GM23248 (cell line): ENCODE measurements around the gene WDR64. TPM values are rescaled to one million over a fixed set of nuclear protein-coding genes. Genes with fewer than 3 reads are reported as not detected.

ENCODE experiments used
- DNase-seq: peaks from one replicate; pipeline ENCODE4 v3.0.0-alpha.2; 2015
- H2AFZ ChIP-seq: fragments of 200-600 bp; sonication (generic); 2 replicates; pipeline ENCODE4 v1.6.1; 2016; ENCODE audit warnings: antibody characterized with exemption
- H3F3A ChIP-seq: fragments of 200-600 bp; sonication (generic); 2 replicates; pipeline ENCODE4 v1.6.1; 2016; ENCODE audit warnings: mild to moderate bottlenecking, antibody characterized with exemption, mixed run types; ENCODE audit not compliant: insufficient read depth
- H3K27ac ChIP-seq: fragments of 200-600 bp; sonication (generic); 2 replicates; pipeline ENCODE4 v1.5.1; 2016; ENCODE audit warnings: mild to moderate bottlenecking
- H3K27me3 ChIP-seq: fragments of 200-600 bp; sonication (generic); replicated peaks from 2 replicates; pipeline ENCODE4 v1.6.1; 2016; ENCODE audit warnings: mild to moderate bottlenecking; ENCODE audit not compliant: insufficient read depth
- H3K36me3 ChIP-seq: fragments of 200-600 bp; sonication (generic); 2 replicates; pipeline ENCODE4 v1.6.1; 2016; ENCODE audit warnings: low read depth, mild to moderate bottlenecking
- H3K4me1 ChIP-seq: fragments of 200-600 bp; sonication (generic); 2 replicates; pipeline ENCODE4 v1.6.1; 2016; ENCODE audit warnings: mild to moderate bottlenecking; ENCODE audit not compliant: insufficient read depth
- H3K4me2 ChIP-seq: fragments of 200-600 bp; sonication (generic); one replicate; pipeline ENCODE4 v1.6.1; 2016; ENCODE audit warnings: mild to moderate bottlenecking; ENCODE audit not compliant: unreplicated experiment
- H3K4me3 ChIP-seq: fragments of 200-600 bp; sonication (generic); 2 replicates; pipeline ENCODE4 v1.5.1; 2016; ENCODE audit warnings: mild to moderate bottlenecking
- H3K79me2 ChIP-seq: fragments of 200-600 bp; sonication (generic); 2 replicates; pipeline ENCODE4 v1.6.1; 2016; ENCODE audit warnings: mild to moderate bottlenecking; ENCODE audit not compliant: insufficient read depth
- H3K9ac ChIP-seq: fragments of 200-600 bp; sonication (generic); 2 replicates; pipeline ENCODE4 v1.6.1; 2016; ENCODE audit warnings: mild to moderate bottlenecking
- H3K9me2 ChIP-seq: fragments of 200-600 bp; sonication (generic); 2 replicates; pipeline ENCODE4 v1.6.1; 2016; ENCODE audit warnings: mixed run types, mild to moderate bottlenecking, moderate library complexity; ENCODE audit not compliant: insufficient read depth
- H3K9me3 ChIP-seq: fragments of 200-600 bp; sonication (generic); one replicate; pipeline ENCODE4 v1.6.1; 2017; ENCODE audit warnings: low read depth
- H4K20me1 ChIP-seq: fragments of 200-600 bp; sonication (generic); 2 replicates; pipeline ENCODE4 v1.6.0; 2016; ENCODE audit not compliant: insufficient read depth
- EZH2 ChIP-seq: fragments of 200-600 bp; sonication (generic); IDR thresholded peaks from 2 replicates; pipeline ENCODE4 v1.6.1; 2018; ENCODE audit warnings: antibody characterized with exemption, mild to moderate bottlenecking; ENCODE audit not compliant: insufficient read depth, poor library complexity, severe bottlenecking
- EZH2phosphoT487 ChIP-seq: fragments of 200-600 bp; sonication (generic); IDR thresholded peaks from 2 replicates; pipeline ENCODE4 v1.6.1; 2018; ENCODE audit warnings: antibody characterized with exemption, moderate library complexity, mild to moderate bottlenecking, low read depth; ENCODE audit not compliant: insufficient read depth
- WGBS, 2 experiments: methylation state at CpG; one replicate each; pipeline ENCODE4 v1.1.6; 2015 to 2017; ENCODE audit warnings: low lambda C conversion rate in 2 of 2, low coverage in 1 of 2; ENCODE audit errors: missing lambda C conversion rate in 2 of 2; 5-methylcytosine and 5-hydroxymethylcytosine counted together
- in situ Hi-C: fragments of 300-500 bp; cut with MboI; formaldehyde crosslinking; loops from 2 replicates; pipeline ENCODE4 v1.15.0; 2020
- polyA plus RNA-seq: library from polyadenylated mRNA; unstranded; fragments of >200 nt; fragmentation: Nextera tagmentation; extraction: Ambion mirVana; gene quantifications from 2 replicates; pipeline ENCODE4 v1.2.1, GENCODE V29; 2016
- total RNA-seq: library from RNA; depleted of rRNA; stranded (reverse); fragments of >200 nt; shearing (Covaris generic); gene quantifications from 2 replicates; pipeline ENCODE4 v1.2.3, GENCODE V29; 2014

The WDR64 gene
- total and polyA plus RNA-seq, 2 experiments from 2014 or later: not detected

DNA sequence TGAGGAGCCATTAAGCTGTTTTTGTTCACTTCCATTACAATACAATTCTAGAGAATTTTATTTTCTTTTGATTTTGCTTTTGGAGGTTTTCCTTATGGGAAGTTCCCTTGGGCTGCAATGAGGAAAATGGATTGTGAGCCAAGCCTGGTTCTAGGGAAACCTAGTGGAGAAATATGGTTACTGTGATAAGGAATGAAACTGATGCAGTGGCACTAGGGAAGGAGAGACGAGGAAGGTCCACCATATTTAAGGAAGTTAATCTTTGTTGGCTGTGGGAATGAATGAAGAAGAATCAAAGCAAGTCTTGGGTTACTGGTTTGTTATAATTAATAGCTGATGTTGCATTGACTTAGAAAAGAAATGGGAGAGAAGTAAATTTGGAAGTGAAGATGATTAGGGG, 40.3 kb upstream of the WDR64 start:
- Histone ChIP-seq H3K4me3 (no peak overlapping the region), H3K27ac (no peak overlapping the region), H3K9me2 (no peaks in the 10 kb centered on the region), H3K27me3 (no peaks in the 10 kb centered on the region), H3K9ac (no peak overlapping the region; the same call in 1 of the 2 replicates), H3F3A (peaks cover 9% of the 10 kb centered on the region; the same call in 1 of the 2 replicates), H2AFZ (peak overlapping the region; percentile 74; the same call in 1 of the 2 replicates), H4K20me1 (no peaks in the 10 kb centered on the region), H3K4me2 (peak overlapping the region; percentile 56), H3K9me3 (no peaks in the 10 kb centered on the region), H3K36me3 (no peaks in the 10 kb centered on the region), H3K4me1 (peaks cover 20% of the 10 kb centered on the region), H3K79me2 (no peaks in the 10 kb centered on the region)
- TF ChIP-seq EZH2: no peak
- no peak for TF ChIP-seq EZH2phosphoT487
- 94 to 95% methylated on average over 1 of the region's 1 CpG for WGBS, 2 experiments
- no peak for DNase-seq
- in situ Hi-C loops: loop anchor here (10.0 to 25.0 kb wide), 2 partner anchors 223 to 376 kb away; partner anchors contain the start of gene MAP1LC3C

DNA sequence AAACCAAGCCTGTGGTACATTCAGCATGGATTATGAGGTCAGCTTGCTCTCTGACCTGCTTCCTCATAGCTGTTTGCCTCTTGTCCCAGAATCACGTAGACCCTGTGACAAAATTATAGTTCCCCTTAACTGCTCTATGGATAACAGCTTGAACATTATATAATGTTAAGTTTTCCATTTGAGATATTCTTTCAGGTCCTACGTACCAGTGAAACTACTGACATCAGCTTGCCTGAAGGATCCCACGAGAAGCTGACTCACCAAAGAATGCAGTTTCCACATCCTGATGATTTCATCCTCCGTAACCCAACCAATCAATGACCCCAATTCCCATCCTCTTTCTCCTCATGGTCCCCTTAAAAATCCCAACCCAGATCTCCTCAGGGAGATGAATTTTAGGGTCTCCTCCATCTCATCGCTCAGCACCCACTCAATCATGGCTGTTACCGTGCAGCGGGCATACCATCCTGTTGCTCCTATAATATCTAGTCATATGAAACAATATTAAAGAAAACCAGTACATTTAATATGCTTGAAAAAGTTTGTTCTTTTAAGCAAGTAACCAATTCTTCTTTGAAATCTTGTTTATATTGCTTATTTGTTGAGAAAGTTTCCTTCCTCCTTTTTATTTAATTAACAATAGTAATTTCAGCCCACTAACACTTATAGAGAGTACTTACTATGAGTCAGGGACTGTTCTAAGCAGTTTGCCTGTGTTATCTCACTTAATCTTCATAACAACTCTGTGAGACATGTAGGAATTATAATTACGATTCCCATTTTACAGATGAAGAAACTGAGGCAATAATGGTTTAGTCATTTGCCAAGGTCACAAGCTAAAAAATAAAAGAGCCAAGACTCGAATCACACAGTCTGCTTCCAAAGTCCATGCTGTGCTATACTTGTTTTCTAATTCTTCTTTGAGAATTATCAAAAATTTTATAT, 39.3 kb upstream of the WDR64 start:
- in situ Hi-C loops: loop anchor here (10.0 to 25.0 kb wide), 2 partner anchors 222 to 374 kb away; partner anchors contain the start of gene MAP1LC3C
- H3K9ac ChIP-seq: peak overlapping the region; percentile 57
- WGBS, 2 experiments: 39 to 41% methylated on average over 9 of the region's 9 CpGs
- H3K4me1 ChIP-seq: peaks cover 20% of the 10 kb centered on the region
- H3K27ac ChIP-seq: peak overlapping the region; percentile 60
- H3F3A ChIP-seq: peaks cover 9% of the 10 kb centered on the region; the same call in 1 of the 2 replicates
- TF ChIP-seq EZH2 (no peak), EZH2phosphoT487 (no peak)
- no peaks in the 10 kb centered on the region for H3K9me3 ChIP-seq
- peak overlapping the region; percentile 74 for H2AFZ ChIP-seq
- no peaks in the 10 kb centered on the region for H3K79me2 ChIP-seq
- H3K4me2 ChIP-seq: peak overlapping the region; percentile 56
- no peaks in the 10 kb centered on the region for H3K36me3 ChIP-seq
- peak; percentile 90 for DNase-seq
- no peaks in the 10 kb centered on the region for H3K27me3 ChIP-seq
- no peaks in the 10 kb centered on the region for H4K20me1 ChIP-seq
- H3K9me2 ChIP-seq: no peaks in the 10 kb centered on the region
- peak overlapping the region; percentile 23; the same call in 1 of the 2 replicates for H3K4me3 ChIP-seq

DNA sequence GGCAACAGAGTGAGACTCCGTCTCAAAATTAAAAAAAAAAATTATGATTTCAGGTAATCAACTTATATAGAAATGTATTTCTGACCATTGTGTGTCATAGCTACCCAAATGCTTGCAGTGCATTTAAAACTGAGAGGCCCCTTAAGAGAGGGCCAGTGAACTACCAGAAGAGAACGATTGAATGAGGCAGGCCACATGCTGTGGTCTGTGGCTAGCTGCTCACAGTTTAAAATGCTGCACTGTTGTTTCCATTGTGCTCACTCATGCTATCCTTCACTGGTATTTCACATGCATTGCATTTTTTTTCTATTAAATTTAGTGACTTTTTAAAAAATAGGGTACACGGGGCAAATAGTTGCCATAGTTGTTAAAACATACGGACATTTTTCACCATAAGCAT, 37.9 kb upstream of the WDR64 start:
- 78 to 84% methylated on average over 4 of the region's 4 CpGs for WGBS, 2 experiments
- H3K9ac ChIP-seq: no peak overlapping the region
- no peaks in the 10 kb centered on the region for H3K9me2 ChIP-seq
- TF ChIP-seq EZH2: no peak
- TF ChIP-seq EZH2phosphoT487: no peak
- in situ Hi-C loops: loop anchor here (10.0 to 25.0 kb wide), 2 partner anchors 221 to 373 kb away; partner anchors contain the start of gene MAP1LC3C
- no peaks in the 10 kb centered on the region for H3K9me3 ChIP-seq
- peaks cover 3% of the 10 kb centered on the region; the same call in 1 of the 2 replicates for H3F3A ChIP-seq
- no peaks in the 10 kb centered on the region for H4K20me1 ChIP-seq
- DNase-seq: no peak
- H3K4me1 ChIP-seq: peaks cover 12% of the 10 kb centered on the region
- no peak overlapping the region for H3K4me3 ChIP-seq
- no peaks in the 10 kb centered on the region for H3K27me3 ChIP-seq
- H3K36me3 ChIP-seq: no peaks in the 10 kb centered on the region
- no peaks in the 10 kb centered on the region for H3K79me2 ChIP-seq
- no peak overlapping the region for H2AFZ ChIP-seq
- H3K4me2 ChIP-seq: no peak overlapping the region
- no peak overlapping the region for H3K27ac ChIP-seq

DNA sequence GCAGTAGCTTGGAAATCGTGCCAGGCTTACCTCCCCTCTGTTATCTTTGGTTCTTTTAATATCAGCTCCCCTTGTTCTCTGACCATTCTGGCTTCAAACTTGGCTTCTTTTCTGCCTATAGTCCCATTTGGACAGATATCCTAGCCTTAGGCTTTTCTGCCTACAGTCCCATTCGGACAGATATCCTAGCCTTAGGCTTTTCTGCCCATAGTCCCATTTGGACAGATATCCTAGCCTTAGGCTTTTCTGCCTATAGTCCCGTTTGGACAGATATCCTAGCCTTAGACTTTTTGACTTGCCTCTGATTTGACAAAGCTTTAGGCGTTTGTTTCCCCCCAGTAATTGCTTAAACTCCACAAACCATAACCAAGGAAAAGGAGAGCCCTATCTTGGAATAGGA, 37.5 kb upstream of the WDR64 start:
- Histone ChIP-seq H3K36me3 (no peaks in the 10 kb centered on the region), H3K4me3 (no peak overlapping the region), H2AFZ (no peak overlapping the region), H3K9me3 (no peaks in the 10 kb centered on the region), H3K4me2 (no peak overlapping the region), H4K20me1 (no peaks in the 10 kb centered on the region), H3K79me2 (no peaks in the 10 kb centered on the region), H3K9ac (no peak overlapping the region), H3K27ac (no peak overlapping the region), H3K27me3 (no peaks in the 10 kb centered on the region), H3K4me1 (peaks cover 12% of the 10 kb centered on the region), H3F3A (peaks cover 3% of the 10 kb centered on the region; the same call in 1 of the 2 replicates), H3K9me2 (no peaks in the 10 kb centered on the region)
- DNase-seq: no peak
- TF ChIP-seq EZH2: no peak
- no peak for TF ChIP-seq EZH2phosphoT487
- WGBS, 2 experiments: 93 to 94% methylated on average over 4 of the region's 4 CpGs
- in situ Hi-C loops: loop anchor here (10.0 to 25.0 kb wide), 2 partner anchors 220 to 373 kb away; partner anchors contain the start of gene MAP1LC3C
